A549 (cell line): ENCODE results near the gene ABCF3. TPM values are rescaled to one million over a fixed set of nuclear protein-coding genes. Genes with fewer than 3 reads are reported as not detected.
A peak's percentile ranks its signal among the peaks of the same experiment; 100 is the strongest.

ENCODE experiments used
- ATAC-seq, 2 experiments: fragments of 200-7000 bp in 1 of 2; fragments of >200 bp in 1 of 2; cut with Nextera tagmentation in 1 of 2; cut with Tn5 transposase in 1 of 2; 3 replicates each; pipeline versions ENCODE4 v1.8.0 to v1.9.1; 2018 to 2020; ENCODE audit warnings: mild to moderate bottlenecking in 1 of 2, moderate library complexity in 1 of 2
- CTCF ChIA-PET: fragments of 300-600 bp; sonication (Branson Sonifier 250); formaldehyde crosslinking; extraction: SDS; loops from one replicate; lab custom pipeline; 2021; ENCODE audit warnings: antibody characterized with exemption, inconsistent platforms; lab: Yijun Ruan, JAX
- POLR2A ChIA-PET: fragments of 350-600 bp; formaldehyde crosslinking; extraction: SDS; loops from one replicate; lab custom pipeline; 2021; ENCODE audit warnings: antibody characterized with exemption, inconsistent platforms; lab: Yijun Ruan, JAX
- DNase-seq, 2 experiments: peaks; one replicate each; pipeline versions ENCODE4 v3.0.0 to v3.0.0-alpha.2; 2011 to 2016; ENCODE audit warnings: low read depth in 1 of 2, low spot score in 1 of 2
- FAIRE-seq: peaks from 2 replicates; lab custom pipeline; 2011; peaks lifted over from hg19 to GRCh38; lab: Jason Lieb, UNC
- H3K27ac ChIP-seq, 2 experiments: fragments of >200 bp; sonication (Bioruptor Twin); formaldehyde crosslinking; 3 replicates each; pipeline ENCODE4 v1.5.1; 2016 to 2017
- H3K4me1 ChIP-seq: fragments of >200 bp; sonication (Bioruptor Twin); formaldehyde crosslinking; 3 replicates; pipeline ENCODE4 v1.6.1; 2016
- H3K4me2 ChIP-seq: fragments of >200 bp; sonication (Bioruptor Twin); formaldehyde crosslinking; 3 replicates; pipeline ENCODE4 v1.6.1; 2016
- H3K4me3 ChIP-seq: fragments of >200 bp; sonication (Bioruptor Twin); formaldehyde crosslinking; 3 replicates; pipeline ENCODE4 v1.5.1; 2016
- H3K9me3 ChIP-seq: fragments of >200 bp; sonication (Bioruptor Twin); formaldehyde crosslinking; 3 replicates; pipeline ENCODE4 v1.6.1; 2016
- CEBPB ChIP-seq, 2 experiments: fragments of >200 bp in 1 of 2; sonication (Bioruptor Twin) in 1 of 2; formaldehyde crosslinking in 1 of 2; IDR thresholded peaks; 2 replicates each; pipeline ENCODE4 v1.6.1; 2012 to 2016
- EHF ChIP-seq: fragments of 250-450 bp; sonication (Bioruptor Pico); IDR thresholded peaks from 2 replicates; pipeline ENCODE4 v1.5.0; 2020; ENCODE audit warnings: mild to moderate bottlenecking
- EHMT2 ChIP-seq: fragments of 200-600 bp; sonication (generic); IDR thresholded peaks from 2 replicates; pipeline ENCODE4 v1.6.1; 2016; ENCODE audit warnings: antibody characterized with exemption, low read depth, mild to moderate bottlenecking, moderate library complexity
- ELK1 ChIP-seq: fragments of 150-350 bp; IDR thresholded peaks from 2 replicates; pipeline ENCODE4 v1.6.1; 2014; ENCODE audit warnings: low read depth, mild to moderate bottlenecking, low read length
- FOSB ChIP-seq: fragments of 250-450 bp; sonication (Bioruptor Pico); IDR thresholded peaks from 2 replicates; pipeline ENCODE4 v1.5.0; 2020; ENCODE audit warnings: mild to moderate bottlenecking, moderate library complexity
- FOSL2 ChIP-seq, 2 experiments: fragments of 450-650 bp in 1 of 2; fragments of >200 bp in 1 of 2; sonication (Bioruptor Twin) in 1 of 2; formaldehyde crosslinking; IDR thresholded peaks; 2 replicates each; pipeline versions ENCODE4 v1.5.0 to v1.6.1; 2016 to 2020; ENCODE audit warnings: mild to moderate bottlenecking in 1 of 2, moderate library complexity in 1 of 2
- HDAC2 ChIP-seq: fragments of 200-600 bp; sonication (generic); IDR thresholded peaks from 2 replicates; pipeline ENCODE4 v1.6.1; 2016
- HOXA7 ChIP-seq: fragments of 250-450 bp; sonication (Bioruptor Pico); IDR thresholded peaks from 2 replicates; pipeline ENCODE4 v1.5.0; 2020; ENCODE audit warnings: mild to moderate bottlenecking, moderate library complexity
- JUN ChIP-seq, 2 experiments: fragments of >200 bp; sonication (Bioruptor Twin); formaldehyde crosslinking; IDR thresholded peaks; 2 replicates in 1 of 2; 3 replicates in 1 of 2; pipeline ENCODE4 v1.6.1; 2016 to 2017
- MAZ ChIP-seq: fragments of 150-350 bp; IDR thresholded peaks from 2 replicates; pipeline ENCODE4 v1.6.1; 2014; ENCODE audit warnings: antibody characterized with exemption, low read depth, low read length, borderline replicate concordance
- NFE2L2 ChIP-seq: fragments of 150-350 bp; conservative IDR thresholded peaks from 2 replicates; pipeline ENCODE4 v1.6.1; 2014; ENCODE audit warnings: low read length
- POLR2A ChIP-seq: IDR thresholded peaks from 2 replicates; pipeline ENCODE4 v1.6.1; 2012; ENCODE audit warnings: mild to moderate bottlenecking, low read length
- RAD21 ChIP-seq, 2 experiments: fragments of >200 bp in 1 of 2; sonication (Bioruptor Twin) in 1 of 2; formaldehyde crosslinking in 1 of 2; IDR thresholded peaks in 1 of 2; conservative IDR thresholded peaks in 1 of 2; 2 replicates in 1 of 2; 3 replicates in 1 of 2; pipeline ENCODE4 v1.6.1; 2012 to 2018; ENCODE audit warnings: inconsistent platforms in 1 of 2
- RARB ChIP-seq: fragments of 250-450 bp; sonication (Bioruptor Pico); IDR thresholded peaks from 2 replicates; pipeline ENCODE4 v1.8.0; 2021; ENCODE audit warnings: mild to moderate bottlenecking, moderate library complexity
- RCOR1 ChIP-seq: fragments of 150-350 bp; IDR thresholded peaks from 2 replicates; pipeline ENCODE4 v1.6.1; 2014; ENCODE audit warnings: antibody characterized with exemption, low read length, low read depth
- RFX5 ChIP-seq: fragments of 450-650 bp; IDR thresholded peaks from 2 replicates; pipeline ENCODE4 v1.7.1; 2014; ENCODE audit warnings: antibody characterized with exemption, mild to moderate bottlenecking, moderate library complexity
- RNF2 ChIP-seq: fragments of 200-600 bp; sonication (generic); IDR thresholded peaks from 2 replicates; pipeline ENCODE4 v1.6.1; 2016; ENCODE audit warnings: low read depth, mild to moderate bottlenecking, antibody characterized with exemption, moderate library complexity, borderline replicate concordance
- SREBF2 ChIP-seq: fragments of 450-650 bp; IDR thresholded peaks from 2 replicates; pipeline ENCODE4 v1.6.1; 2014; ENCODE audit warnings: mild to moderate bottlenecking, moderate library complexity
- TFCP2L1 ChIP-seq: fragments of 250-450 bp; sonication (Bioruptor Pico); IDR thresholded peaks from 2 replicates; pipeline ENCODE4 v1.5.0; 2021; ENCODE audit warnings: mild to moderate bottlenecking
- TP53 ChIP-seq: fragments of 250-450 bp; sonication (Bioruptor Pico); IDR thresholded peaks from 2 replicates; pipeline ENCODE4 v1.5.0; 2021; ENCODE audit warnings: mild to moderate bottlenecking, moderate library complexity
- ZC3H11A ChIP-seq: fragments of 450-650 bp; IDR thresholded peaks from 2 replicates; pipeline ENCODE4 v1.6.1; 2014; ENCODE audit warnings: antibody characterized with exemption, mild to moderate bottlenecking
- WGBS: methylation state at CpG from one replicate; pipeline ENCODE4 v1.1.6; 2017; ENCODE audit errors: missing lambda C conversion rate; 5-methylcytosine and 5-hydroxymethylcytosine counted together
- polyA plus RNA-seq, 4 experiments: library from polyadenylated mRNA; depleted of rRNA in 3 of 4; stranded (reverse); fragments of >200 nt; fragmentation: RNase III in 1 of 4; extraction: RNeasy Plus Mini Kit Qiagen cat#74134 plus additional on column Dnase treatment in 1 of 4; gene quantifications; 2 replicates in 3 of 4; 3 replicates in 1 of 4; pipeline ENCODE4 v1.2.3, GENCODE V29; 2011 to 2017
- TF ChIP-seq, protein P1 (sequence below): IDR thresholded peaks from 2 replicates; pipeline ENCODE4 v1.6.1; 2012

Gene ABCF3
- polyA plus RNA-seq, 2 of the 4 experiments (the other 2 are of a cell fraction): 35.3 to 46.6 TPM

GRCh38 chr3:184142199-184142598 is 43.8 kb upstream of the ABCF3 start:
- ATAC-seq (no peak), FAIRE-seq (no peak)
- CTCF ChIA-PET: no interaction called here

GRCh38 chr3:184143327-184143726 is 42.7 kb upstream of the ABCF3 start:
- TF ChIP-seq EHF (CRISPR knock-in tag) (no peak), POLR2A (no peak), MAZ (no peak), RFX5 (no peak), RCOR1 (no peak), EHMT2 (no peak), HOXA7 (CRISPR knock-in tag) (no peak), TP53 (CRISPR knock-in tag) (no peak), TFCP2L1 (CRISPR knock-in tag) (no peak), FOSB (CRISPR knock-in tag) (no peak), RNF2 (no peak), ZC3H11A (no peak), ELK1 (no peak)
- H3K9me3 ChIP-seq: no peaks in the 10 kb centered on the region
- ChIA-PET CTCF (interaction anchor here (0.7 to 1.5 kb wide), 2 partner anchors 11 to 15 kb away, joined by 3 to 6 read pairs; no protein-coding TSS in a partner anchor), POLR2A (no interaction called here)
- ATAC-seq (no peak), FAIRE-seq (no peak), DNase-seq (no peak)
- no peaks in the 10 kb centered on the region for H3K4me1 ChIP-seq
- H3K4me2 ChIP-seq: no peak overlapping the region
- H3K27ac ChIP-seq: no peak overlapping the region
- WGBS: 97% methylated on average over 3 of the region's 3 CpGs
- H3K4me3 ChIP-seq: no peak overlapping the region

More at GRCh38 chr3:184142199-184142598, 43.8 kb upstream of the ABCF3 start:
- DNase-seq: no peak
- no peak overlapping the region for H3K27ac ChIP-seq
- WGBS: 92% methylated on average over 7 of the region's 7 CpGs
- H3K4me2 ChIP-seq: no peak overlapping the region
- POLR2A ChIA-PET: no interaction called here
- H3K9me3 ChIP-seq: no peaks in the 10 kb centered on the region
- TF ChIP-seq, protein P1, sequence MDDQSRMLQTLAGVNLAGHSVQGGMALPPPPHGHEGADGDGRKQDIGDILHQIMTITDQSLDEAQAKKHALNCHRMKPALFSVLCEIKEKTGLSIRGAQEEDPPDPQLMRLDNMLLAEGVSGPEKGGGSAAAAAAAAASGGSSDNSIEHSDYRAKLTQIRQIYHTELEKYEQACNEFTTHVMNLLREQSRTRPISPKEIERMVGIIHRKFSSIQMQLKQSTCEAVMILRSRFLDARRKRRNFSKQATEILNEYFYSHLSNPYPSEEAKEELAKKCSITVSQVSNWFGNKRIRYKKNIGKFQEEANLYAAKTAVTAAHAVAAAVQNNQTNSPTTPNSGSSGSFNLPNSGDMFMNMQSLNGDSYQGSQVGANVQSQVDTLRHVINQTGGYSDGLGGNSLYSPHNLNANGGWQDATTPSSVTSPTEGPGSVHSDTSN: no peak
- TF ChIP-seq NFE2L2: no peak
- TF ChIP-seq FOSL2 (IDR thresholded peaks at IDR 0.05): no peak
- no peak for TF ChIP-seq FOSL2 (CRISPR knock-in tag; IDR thresholded peaks at IDR 0.05)
- no peak for TF ChIP-seq RARB (CRISPR knock-in tag)
- TF ChIP-seq ZC3H11A: no peak
- TF ChIP-seq RNF2: no peak
- no peak for TF ChIP-seq POLR2A
- no peak for TF ChIP-seq JUN (IDR thresholded peaks at IDR 0.05)
- TF ChIP-seq SREBF2: no peak
- TF ChIP-seq RAD21 (conservative IDR thresholded peaks at IDR 0.05 in 1 of 2, IDR thresholded peaks at IDR 0.05 in 1 of 2): no peak
- no peaks in the 10 kb centered on the region for H3K4me1 ChIP-seq
- H3K4me3 ChIP-seq: no peak overlapping the region

GRCh38 chr3:184144505-184144904 is 41.5 kb upstream of the ABCF3 start:
- no peaks in the 10 kb centered on the region for H3K4me1 ChIP-seq
- CTCF ChIA-PET: interaction anchor here (0.7 to 2.5 kb wide), 17 partner anchors 9 to 249 kb away, joined by 3 to 20 read pairs (median 4); partner anchors contain the start of genes DVL3 and EIF2B5
- TF ChIP-seq CEBPB (IDR thresholded peaks at IDR 0.05) (peak; percentile 25 to 79; a peak in 3 of 4 replicates), HDAC2 (no peak)
- H3K9me3 ChIP-seq: no peaks in the 10 kb centered on the region
- FAIRE-seq (no peak), DNase-seq (no peak), ATAC-seq (no peak)
- WGBS: 90% methylated on average over 2 of the region's 5 CpGs
- no peak overlapping the region for H3K27ac ChIP-seq
- H3K4me2 ChIP-seq: no peak overlapping the region
- no peak overlapping the region for H3K4me3 ChIP-seq
- POLR2A ChIA-PET: interaction anchor here (2.0 kb wide), 1 partner anchor 9 kb away, joined by 9 read pairs; the partner anchor contains the start of gene EIF2B5
